GDM1 (cell line): ENCODE results near the gene WRAP53.
"Not testable (repeated sequence)": the region's sequence is repeated elsewhere in the genome, so short reads cannot be mapped to it uniquely, and the experiment has no call there.

Source experiments
- DNase-seq: peaks from one replicate; lab custom pipeline; 2025; lab: John Stamatoyannopoulos, UW

Gene WRAP53

GRCh38 chr17:7687908-7688807, at the start of gene WRAP53:
TSS of gene WRAP53 (plus strand) at chr17:7688477. CDS start at chr17:7688649, 172 bp downstream.
- DNase-seq: peak; percentile 94

- no peak for DNase-seq
These were observed 47.5 kb upstream of the WRAP53 start for GRCh38 chr17:7640783-7641182.

DNA sequence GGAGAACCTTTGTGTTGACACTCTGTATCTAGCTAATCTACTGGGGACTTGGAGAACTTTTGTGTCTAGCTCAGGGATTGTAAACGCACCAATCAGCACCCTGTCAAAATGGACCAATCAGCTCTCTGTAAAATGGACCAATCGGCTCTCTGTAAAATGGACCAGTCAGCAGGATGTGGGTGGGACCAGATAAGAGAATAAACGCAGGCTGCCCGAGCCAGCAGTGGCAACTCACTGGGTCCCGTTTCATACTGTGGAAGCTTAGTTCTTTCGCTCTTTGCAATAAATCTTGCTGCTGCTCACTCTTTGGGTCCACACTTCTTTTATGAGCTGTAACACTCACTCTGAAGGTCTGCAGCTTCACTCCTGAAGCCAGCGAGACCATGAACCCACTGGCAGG, 46.6 kb upstream of the WRAP53 start:
- not testable (repeated sequence) for DNase-seq

DNA sequence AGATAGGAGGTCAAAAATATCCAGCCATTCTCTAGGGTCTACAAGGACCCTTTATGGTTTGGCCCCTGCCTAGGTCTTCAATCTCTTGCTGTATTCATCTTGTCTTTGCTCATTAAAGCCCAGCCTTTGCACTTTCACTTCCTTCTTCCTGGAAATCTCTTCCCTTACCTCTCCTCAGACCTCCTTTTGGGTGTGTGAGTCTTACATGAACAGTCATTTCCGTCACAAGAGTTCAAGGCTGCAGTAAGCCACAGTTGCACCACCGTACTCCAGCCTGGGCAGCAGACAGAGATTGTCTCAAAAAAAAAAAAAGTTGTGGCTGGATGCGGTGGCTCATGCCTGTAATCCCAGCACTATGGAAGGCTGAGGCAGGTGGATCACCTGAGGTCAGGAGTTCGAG, 43.5 kb upstream of the WRAP53 start:
- no peak for DNase-seq

GRCh38 chr17:7646457-7646856, 41.8 kb upstream of the WRAP53 start:
- no peak for DNase-seq

- no peak for DNase-seq
These were observed 41.3 kb upstream of the WRAP53 start for GRCh38 chr17:7647018-7647417.

DNA sequence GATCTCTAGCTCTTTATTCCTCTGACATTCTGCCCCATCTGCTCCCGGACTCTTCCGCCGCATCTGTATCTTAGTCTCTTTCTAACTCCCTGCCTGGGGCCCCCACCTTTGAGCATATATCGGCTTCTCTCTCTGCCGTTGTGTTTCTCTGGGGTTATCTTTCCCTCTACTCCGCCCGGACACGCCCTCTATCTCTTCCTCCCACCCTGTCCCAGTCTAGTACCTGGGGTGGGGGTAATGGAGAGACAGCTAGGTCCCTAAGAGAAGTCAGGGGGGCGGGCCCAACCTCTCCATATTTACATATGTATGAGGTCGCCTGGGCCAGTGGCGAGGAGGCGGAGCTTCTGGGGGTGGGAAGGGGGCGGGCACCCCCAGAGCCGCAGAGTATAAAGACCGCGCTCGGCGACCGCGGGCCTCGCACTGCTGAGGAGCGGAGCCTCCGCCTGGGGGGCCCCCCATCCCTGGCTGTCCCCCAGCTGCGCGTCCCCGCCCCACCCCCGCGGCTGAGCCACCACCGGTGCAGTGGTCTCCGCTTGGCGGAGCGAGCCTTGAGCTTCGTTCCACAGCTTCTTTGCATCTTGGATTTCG, 37.7 kb upstream of the WRAP53 start, which contains the start of gene ATP1B2:
Gene ATP1B2 (plus strand): TSS at position 418 of the 588 bp plus-strand sequence. CDS start 593 bp downstream, outside the sequence.
- no peak for DNase-seq

- no peak for DNase-seq
These were observed 37.1 kb upstream of the WRAP53 start for GRCh38 chr17:7651097-7651664.

DNA sequence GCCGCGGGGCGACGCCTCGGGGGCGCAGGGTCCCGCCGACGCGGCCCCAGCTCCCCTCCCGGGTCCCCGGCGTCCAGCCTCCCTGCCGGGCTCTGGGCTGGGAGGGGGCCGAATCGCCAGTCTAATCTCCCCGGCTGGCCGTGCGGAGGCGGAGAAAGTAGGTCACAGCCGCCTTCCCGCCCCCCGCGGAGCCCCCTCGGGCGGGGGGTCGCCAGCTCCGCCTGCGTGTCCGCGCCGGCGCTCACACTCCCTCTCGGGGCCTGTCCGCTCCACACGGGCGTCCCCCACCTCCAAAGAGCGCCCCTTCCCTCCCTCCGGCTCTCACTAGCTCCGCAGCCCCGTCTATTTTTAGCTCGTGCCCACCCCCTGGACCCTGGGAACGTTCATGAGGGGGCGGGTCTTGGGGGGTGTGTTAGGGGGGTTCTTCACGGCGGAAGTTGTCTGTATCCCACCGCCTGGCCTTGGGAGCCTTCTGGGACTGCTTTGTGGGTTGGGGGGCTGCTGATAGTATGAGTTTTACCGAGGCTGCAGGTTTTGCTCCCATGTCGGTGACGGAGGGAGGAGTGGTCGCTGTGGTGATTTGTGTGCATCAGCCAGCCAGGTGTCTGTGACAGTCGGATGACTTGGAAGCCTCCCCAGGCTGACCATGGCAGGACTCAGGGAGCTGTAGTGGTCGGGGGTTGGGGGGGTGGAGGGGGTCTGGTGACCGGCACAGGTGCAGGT, 36.5 kb upstream of the WRAP53 start:
- no peak for DNase-seq

GRCh38 chr17:7652388-7653356, 35.6 kb upstream of the WRAP53 start:
- DNase-seq: no peak

GRCh38 chr17:7654832-7655540, 33.3 kb upstream of the WRAP53 start:
- no peak for DNase-seq

GRCh38 chr17:7655541-7655840, 32.8 kb upstream of the WRAP53 start:
- DNase-seq: no peak

- DNase-seq: peak; percentile 17
These were observed 31.2 kb upstream of the WRAP53 start for GRCh38 chr17:7656958-7657609.

- DNase-seq: no peak
These were observed 20.4 kb upstream of the WRAP53 start for GRCh38 chr17:7667656-7668406.

DNA sequence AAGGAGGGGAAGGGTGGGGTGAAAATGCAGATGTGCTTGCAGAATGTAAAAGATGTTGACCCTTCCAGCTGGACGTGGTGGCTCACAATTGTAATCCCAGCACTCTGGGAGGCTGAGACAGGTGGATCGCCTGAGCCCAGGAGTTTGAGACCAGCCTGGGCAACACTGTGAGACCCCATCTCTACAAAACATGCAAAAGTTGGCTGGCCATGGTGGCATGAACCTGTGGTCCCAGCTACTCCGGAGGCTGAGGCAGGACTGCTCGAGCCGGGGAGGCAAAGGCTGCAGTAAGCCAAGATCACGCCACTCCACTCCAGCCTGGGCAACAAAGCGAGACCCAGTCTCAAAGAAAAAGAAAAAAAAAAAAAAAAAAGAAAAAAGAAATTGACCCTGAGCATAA, 19.8 kb upstream of the WRAP53 start:
- DNase-seq: no peak

DNA sequence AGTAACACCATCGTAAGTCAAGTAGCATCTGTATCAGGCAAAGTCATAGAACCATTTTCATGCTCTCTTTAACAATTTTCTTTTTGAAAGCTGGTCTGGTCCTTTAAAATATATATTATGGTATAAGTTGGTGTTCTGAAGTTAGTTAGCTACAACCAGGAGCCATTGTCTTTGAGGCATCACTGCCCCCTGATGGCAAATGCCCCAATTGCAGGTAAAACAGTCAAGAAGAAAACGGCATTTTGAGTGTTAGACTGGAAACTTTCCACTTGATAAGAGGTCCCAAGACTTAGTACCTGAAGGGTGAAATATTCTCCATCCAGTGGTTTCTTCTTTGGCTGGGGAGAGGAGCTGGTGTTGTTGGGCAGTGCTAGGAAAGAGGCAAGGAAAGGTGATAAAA, 15.0 kb upstream of the WRAP53 start:
- DNase-seq: no peak

DNA sequence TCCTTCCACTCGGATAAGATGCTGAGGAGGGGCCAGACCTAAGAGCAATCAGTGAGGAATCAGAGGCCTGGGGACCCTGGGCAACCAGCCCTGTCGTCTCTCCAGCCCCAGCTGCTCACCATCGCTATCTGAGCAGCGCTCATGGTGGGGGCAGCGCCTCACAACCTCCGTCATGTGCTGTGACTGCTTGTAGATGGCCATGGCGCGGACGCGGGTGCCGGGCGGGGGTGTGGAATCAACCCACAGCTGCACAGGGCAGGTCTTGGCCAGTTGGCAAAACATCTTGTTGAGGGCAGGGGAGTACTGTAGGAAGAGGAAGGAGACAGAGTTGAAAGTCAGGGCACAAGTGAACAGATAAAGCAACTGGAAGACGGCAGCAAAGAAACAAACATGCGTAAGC, 13.3 kb upstream of the WRAP53 start:
- no peak for DNase-seq

- no peak for DNase-seq
These were observed 11.7 kb upstream of the WRAP53 start for GRCh38 chr17:7676533-7676932.

DNA sequence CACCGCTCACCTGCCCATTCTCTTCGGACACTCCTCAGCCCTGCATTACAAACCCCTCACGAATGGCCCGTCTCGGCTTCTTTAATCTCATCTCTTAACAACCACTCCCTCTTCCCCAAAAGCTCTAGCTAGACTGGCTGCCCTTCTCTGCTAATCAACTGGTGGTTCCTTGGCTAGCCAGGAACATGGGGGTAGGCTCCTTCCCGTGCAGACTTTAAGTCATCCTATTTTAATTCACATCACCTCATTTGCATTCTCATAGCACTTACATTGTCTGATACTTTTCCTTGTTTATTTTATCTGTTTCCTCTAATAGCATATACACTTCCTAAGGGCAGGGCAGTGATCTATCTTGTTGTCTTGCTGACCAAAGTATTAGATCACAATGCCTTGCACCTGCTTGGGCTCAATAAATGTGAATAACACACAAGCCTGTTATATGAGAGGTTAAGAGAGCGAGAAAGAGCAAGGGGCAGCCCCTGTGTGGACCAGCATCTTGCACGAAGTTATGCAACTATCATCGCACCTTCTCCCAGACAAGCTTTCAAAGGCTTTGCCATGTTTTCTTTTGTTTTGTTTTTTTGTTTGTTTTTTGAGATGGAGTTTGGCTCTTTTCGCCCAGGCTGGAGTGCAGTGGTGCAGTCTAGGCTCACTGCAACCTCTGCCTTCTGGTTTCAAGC, 10.7 kb upstream of the WRAP53 start:
- no peak for DNase-seq
